ENCODE data around the gene FHIT. TPM values are rescaled to one million over a fixed set of nuclear protein-coding genes. Genes with fewer than 3 reads are reported as not detected.

Gene FHIT
- total RNA-seq, 1 experiment from 2014 or later = 20.1 TPM

GRCh38 chr3:60202052-60202726, 1049.1 kb downstream of the FHIT start:
- no peaks in the 10 kb centered on the region for H3K27me3 Mint-ChIP-seq (ENCODE audit: insufficient read depth, unreplicated experiment)
- intact Hi-C loops (cut with micrococcal nuclease) = no loop called here
- POLR2A ChIA-PET = interaction anchor here (0.7 kb wide), 1 partner anchor 40 kb away, joined by 3 read pairs; no protein-coding TSS in a partner anchor
- DNase-seq (ENCODE audit: unreplicated experiment) = no peak
- CTCF ChIA-PET = interaction anchor here (0.7 to 1.0 kb wide), 3 partner anchors 16 to 1797 kb away, joined by 3 read pairs; no protein-coding TSS in a partner anchor
- no peak overlapping the region for H3K4me3 Mint-ChIP-seq (ENCODE audit: unreplicated experiment)
- H3K27ac Mint-ChIP-seq (ENCODE audit: low read depth, unreplicated experiment) = no peak overlapping the region
- no peaks in the 10 kb centered on the region for H3K36me3 Mint-ChIP-seq (ENCODE audit: insufficient read depth, unreplicated experiment)
- H3K9me3 Mint-ChIP-seq (ENCODE audit: unreplicated experiment) = no peaks in the 10 kb centered on the region
- no peaks in the 10 kb centered on the region for H3K4me1 Mint-ChIP-seq (ENCODE audit: insufficient read depth, unreplicated experiment)
- BruUV-seq (replicated peaks) = no TSS peak
- TF ChIP-seq CTCF (IDR thresholded peaks at IDR 0.05; ENCODE audit: unreplicated experiment) = no peak

- Mint-ChIP-seq H3K36me3 (ENCODE audit: insufficient read depth, unreplicated experiment) (no peaks in the 10 kb centered on the region), H3K27ac (ENCODE audit: low read depth, unreplicated experiment) (no peak overlapping the region), H3K9me3 (ENCODE audit: unreplicated experiment) (no peaks in the 10 kb centered on the region), H3K4me3 (ENCODE audit: unreplicated experiment) (no peak overlapping the region), H3K27me3 (ENCODE audit: insufficient read depth, unreplicated experiment) (no peaks in the 10 kb centered on the region), H3K4me1 (ENCODE audit: insufficient read depth, unreplicated experiment) (no peaks in the 10 kb centered on the region)
- TF ChIP-seq CTCF (IDR thresholded peaks at IDR 0.05; ENCODE audit: unreplicated experiment) = no peak
- CTCF ChIA-PET = no interaction called here
- intact Hi-C loops (cut with micrococcal nuclease) = no loop called here
- no peak for DNase-seq (ENCODE audit: unreplicated experiment)
- POLR2A ChIA-PET = no interaction called here
- BruUV-seq (replicated peaks) = no TSS peak
These were observed 1051.9 kb downstream of the FHIT start for GRCh38 chr3:60199306-60199705.

- H3K36me3 Mint-ChIP-seq (ENCODE audit: insufficient read depth, unreplicated experiment) = no peaks in the 10 kb centered on the region
- intact Hi-C loops (cut with micrococcal nuclease) = no loop called here
- BruUV-seq (replicated peaks) = no TSS peak
- ChIA-PET CTCF (interaction anchor here (0.6 to 0.7 kb wide), 3 partner anchors 27 to 1194 kb away, joined by 3 to 4 read pairs (median 3); no protein-coding TSS in a partner anchor), POLR2A (interaction anchor here (1.0 kb wide), 1 partner anchor 9 kb away, joined by 3 read pairs; no protein-coding TSS in a partner anchor)
- no peaks in the 10 kb centered on the region for H3K27me3 Mint-ChIP-seq (ENCODE audit: insufficient read depth, unreplicated experiment)
- no peak for DNase-seq (ENCODE audit: unreplicated experiment)
- H3K4me1 Mint-ChIP-seq (ENCODE audit: insufficient read depth, unreplicated experiment) = no peaks in the 10 kb centered on the region
- TF ChIP-seq CTCF (IDR thresholded peaks at IDR 0.05; ENCODE audit: unreplicated experiment) = no peak
- H3K27ac Mint-ChIP-seq (ENCODE audit: low read depth, unreplicated experiment) = no peak overlapping the region
- no peak overlapping the region for H3K4me3 Mint-ChIP-seq (ENCODE audit: unreplicated experiment)
- H3K9me3 Mint-ChIP-seq (ENCODE audit: unreplicated experiment) = no peaks in the 10 kb centered on the region
These were observed 1053.0 kb downstream of the FHIT start for GRCh38 chr3:60198179-60198720.

- no peak for TF ChIP-seq CTCF (IDR thresholded peaks at IDR 0.05; ENCODE audit: unreplicated experiment)
- Mint-ChIP-seq H3K4me1 (ENCODE audit: insufficient read depth, unreplicated experiment) (no peaks in the 10 kb centered on the region), H3K27me3 (ENCODE audit: insufficient read depth, unreplicated experiment) (no peaks in the 10 kb centered on the region), H3K36me3 (ENCODE audit: insufficient read depth, unreplicated experiment) (peaks cover 12% of the 10 kb centered on the region), H3K4me3 (ENCODE audit: unreplicated experiment) (no peak overlapping the region), H3K9me3 (ENCODE audit: unreplicated experiment) (no peaks in the 10 kb centered on the region), H3K27ac (ENCODE audit: low read depth, unreplicated experiment) (no peak overlapping the region)
- POLR2A ChIA-PET = interaction anchor here (0.7 kb wide), 1 partner anchor 14 kb away, joined by 3 read pairs; no protein-coding TSS in a partner anchor
- no TSS peak for BruUV-seq (replicated peaks)
- CTCF ChIA-PET = no interaction called here
- intact Hi-C loops (cut with micrococcal nuclease) = no loop called here
- DNase-seq (ENCODE audit: unreplicated experiment) = no peak
These were observed 1058.7 kb downstream of the FHIT start for GRCh38 chr3:60192297-60193114.

All from MCF 10A (cell line).